Panc1 (cell line): ENCODE results near the gene IREB2. TPM values are rescaled to one million over a fixed set of nuclear protein-coding genes. Genes with fewer than 3 reads are reported as not detected.

ENCODE experiments used
- ATAC-seq: fragments of 200-7000 bp; cut with Tn5 transposase; 2 replicates; pipeline ENCODE4 v1.9.1; 2020; ENCODE audit warnings: mild to moderate bottlenecking, moderate library complexity
- BruUV-seq: library from RNA; stranded (reverse); fragments of 400-500 nt; replicated peaks from 2 replicates; lab custom pipeline; 2021; lab: Mats Ljungman, UMichigan
- CTCF ChIA-PET: fragments of 300-600 bp; sonication (Branson Sonifier 250); formaldehyde crosslinking; loops from one replicate; lab custom pipeline; 2022; ENCODE audit warnings: antibody characterized with exemption; lab: Charles Lee
- POLR2A ChIA-PET: fragments of 300-600 bp; sonication (Branson Sonifier 250); formaldehyde crosslinking; loops from one replicate; lab custom pipeline; 2022; ENCODE audit warnings: antibody characterized with exemption; lab: Charles Lee
- DNase-seq: peaks from one replicate; pipeline ENCODE4 v3.0.0-alpha.2; 2010; ENCODE audit warnings: low read depth, low spot score
- H3K27ac ChIP-seq: 2 replicates; pipeline ENCODE4 v1.5.1; 2011; ENCODE audit warnings: mild to moderate bottlenecking, low read length, inconsistent platforms
- H3K27me3 ChIP-seq: fragments of 200-500 bp; sonication (Bioruptor generic); 2 replicates; pipeline ENCODE4 v1.6.0; 2014; ENCODE audit warnings: low read length, inconsistent platforms; ENCODE audit not compliant: control insufficient read depth, insufficient read depth
- H3K36me3 ChIP-seq: fragments of 200-500 bp; sonication (Bioruptor generic); 2 replicates; pipeline ENCODE4 v1.5.1; 2014; ENCODE audit warnings: inconsistent platforms, mild to moderate bottlenecking, low read length, moderate library complexity; ENCODE audit not compliant: control insufficient read depth, insufficient read depth
- H3K4me1 ChIP-seq: 2 replicates; pipeline ENCODE4 v1.5.1; 2011; ENCODE audit warnings: inconsistent platforms, mild to moderate bottlenecking, low read length, moderate library complexity; ENCODE audit not compliant: control insufficient read depth, insufficient read depth
- H3K4me3 ChIP-seq, 2 experiments: 2 replicates each; pipeline ENCODE4 v1.5.1; 2011 to 2012; ENCODE audit warnings: low read depth in 2 of 2, low read length in 2 of 2, mild to moderate bottlenecking in 2 of 2, inconsistent platforms in 1 of 2, moderate library complexity in 1 of 2
- H3K9me3 ChIP-seq: fragments of 200-500 bp; sonication (Bioruptor generic); 2 replicates; pipeline ENCODE4 v1.5.1; 2014; ENCODE audit warnings: low read depth, mild to moderate bottlenecking, inconsistent platforms, low read length, moderate library complexity; ENCODE audit not compliant: control insufficient read depth, insufficient read depth
- POLR2AphosphoS5 ChIP-seq: IDR thresholded peaks from 2 replicates; pipeline ENCODE4 v1.6.1; 2012; ENCODE audit warnings: mild to moderate bottlenecking, low read depth, low read length, moderate library complexity
- SIN3A ChIP-seq: IDR thresholded peaks from 2 replicates; pipeline ENCODE4 v1.6.1; 2012; ENCODE audit warnings: low read depth, mild to moderate bottlenecking, low read length, moderate library complexity, borderline replicate concordance; ENCODE audit not compliant: insufficient read depth
- TCF7L2 ChIP-seq: IDR thresholded peaks from 2 replicates; pipeline ENCODE4 v1.6.1; 2011; ENCODE audit warnings: mild to moderate bottlenecking, low read depth, low read length, inconsistent platforms
- in situ Hi-C: cut with HindIII; loops from 2 replicates; pipeline ENCODE4 v1.10.0; 2016; ENCODE audit warnings: low sequenced_read_pairs, low pct_unique_long_range_greater_than_20kb
- intact Hi-C: fragments of 100-400 bp; cut with micrococcal nuclease; formaldehyde crosslinking; loops from one replicate; pipeline ENCODE4 v1.10.0; 2022; ENCODE audit not compliant: unreplicated experiment
- total RNA-seq: library from RNA; stranded (reverse); gene quantifications from one replicate; pipeline ENCODE4 v1.2.1, GENCODE V29; 2021; ENCODE audit not compliant: unreplicated experiment
- TF ChIP-seq, protein P1 (sequence below): fragments of 450-650 bp; IDR thresholded peaks from 2 replicates; pipeline ENCODE4 v1.5.1; 2017; ENCODE audit warnings: mild to moderate bottlenecking
- TF ChIP-seq, protein P2 (sequence below), 2 experiments: IDR thresholded peaks; 2 replicates each; pipeline ENCODE4 v1.6.1; 2011 to 2012; ENCODE audit warnings: low read depth in 2 of 2, control low read depth in 1 of 2, low read length in 1 of 2, mild to moderate bottlenecking in 1 of 2, moderate library complexity in 1 of 2; ENCODE audit not compliant: insufficient read depth in 1 of 2

The IREB2 gene
- total RNA-seq, 1 experiment from 2014 or later: 71.7 TPM

DNA sequence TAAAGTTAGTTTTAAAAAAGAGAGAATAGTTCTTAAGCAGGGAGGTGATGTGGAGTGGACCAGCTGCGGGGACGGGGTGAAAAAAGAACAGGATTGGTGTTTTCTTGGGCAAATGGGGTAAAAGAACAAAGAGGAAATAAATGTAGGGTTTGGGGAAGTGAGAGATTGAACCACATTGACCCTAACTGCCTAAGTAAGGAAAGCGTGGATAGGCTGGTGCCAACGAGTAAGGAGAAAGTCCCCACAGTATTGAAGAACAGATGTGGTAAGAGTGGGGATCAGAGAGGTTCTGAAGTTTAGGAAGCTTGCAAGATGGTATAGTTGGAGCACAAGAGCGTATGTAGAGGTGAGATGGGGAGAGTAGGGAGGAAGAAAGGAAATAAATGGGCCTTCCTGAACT lies 17.0 kb downstream of the IREB2 start:
- intact Hi-C loops (no loop called here), in situ Hi-C loops (no loop called here)
- H3K4me1 ChIP-seq: peaks cover 77% of the 10 kb centered on the region
- TF ChIP-seq SIN3A: no peak
- no peak for TF ChIP-seq TCF7L2
- TF ChIP-seq, protein P1, sequence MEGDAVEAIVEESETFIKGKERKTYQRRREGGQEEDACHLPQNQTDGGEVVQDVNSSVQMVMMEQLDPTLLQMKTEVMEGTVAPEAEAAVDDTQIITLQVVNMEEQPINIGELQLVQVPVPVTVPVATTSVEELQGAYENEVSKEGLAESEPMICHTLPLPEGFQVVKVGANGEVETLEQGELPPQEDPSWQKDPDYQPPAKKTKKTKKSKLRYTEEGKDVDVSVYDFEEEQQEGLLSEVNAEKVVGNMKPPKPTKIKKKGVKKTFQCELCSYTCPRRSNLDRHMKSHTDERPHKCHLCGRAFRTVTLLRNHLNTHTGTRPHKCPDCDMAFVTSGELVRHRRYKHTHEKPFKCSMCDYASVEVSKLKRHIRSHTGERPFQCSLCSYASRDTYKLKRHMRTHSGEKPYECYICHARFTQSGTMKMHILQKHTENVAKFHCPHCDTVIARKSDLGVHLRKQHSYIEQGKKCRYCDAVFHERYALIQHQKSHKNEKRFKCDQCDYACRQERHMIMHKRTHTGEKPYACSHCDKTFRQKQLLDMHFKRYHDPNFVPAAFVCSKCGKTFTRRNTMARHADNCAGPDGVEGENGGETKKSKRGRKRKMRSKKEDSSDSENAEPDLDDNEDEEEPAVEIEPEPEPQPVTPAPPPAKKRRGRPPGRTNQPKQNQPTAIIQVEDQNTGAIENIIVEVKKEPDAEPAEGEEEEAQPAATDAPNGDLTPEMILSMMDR: no peak
- TF ChIP-seq POLR2AphosphoS5: no peak
- TF ChIP-seq, protein P2, sequence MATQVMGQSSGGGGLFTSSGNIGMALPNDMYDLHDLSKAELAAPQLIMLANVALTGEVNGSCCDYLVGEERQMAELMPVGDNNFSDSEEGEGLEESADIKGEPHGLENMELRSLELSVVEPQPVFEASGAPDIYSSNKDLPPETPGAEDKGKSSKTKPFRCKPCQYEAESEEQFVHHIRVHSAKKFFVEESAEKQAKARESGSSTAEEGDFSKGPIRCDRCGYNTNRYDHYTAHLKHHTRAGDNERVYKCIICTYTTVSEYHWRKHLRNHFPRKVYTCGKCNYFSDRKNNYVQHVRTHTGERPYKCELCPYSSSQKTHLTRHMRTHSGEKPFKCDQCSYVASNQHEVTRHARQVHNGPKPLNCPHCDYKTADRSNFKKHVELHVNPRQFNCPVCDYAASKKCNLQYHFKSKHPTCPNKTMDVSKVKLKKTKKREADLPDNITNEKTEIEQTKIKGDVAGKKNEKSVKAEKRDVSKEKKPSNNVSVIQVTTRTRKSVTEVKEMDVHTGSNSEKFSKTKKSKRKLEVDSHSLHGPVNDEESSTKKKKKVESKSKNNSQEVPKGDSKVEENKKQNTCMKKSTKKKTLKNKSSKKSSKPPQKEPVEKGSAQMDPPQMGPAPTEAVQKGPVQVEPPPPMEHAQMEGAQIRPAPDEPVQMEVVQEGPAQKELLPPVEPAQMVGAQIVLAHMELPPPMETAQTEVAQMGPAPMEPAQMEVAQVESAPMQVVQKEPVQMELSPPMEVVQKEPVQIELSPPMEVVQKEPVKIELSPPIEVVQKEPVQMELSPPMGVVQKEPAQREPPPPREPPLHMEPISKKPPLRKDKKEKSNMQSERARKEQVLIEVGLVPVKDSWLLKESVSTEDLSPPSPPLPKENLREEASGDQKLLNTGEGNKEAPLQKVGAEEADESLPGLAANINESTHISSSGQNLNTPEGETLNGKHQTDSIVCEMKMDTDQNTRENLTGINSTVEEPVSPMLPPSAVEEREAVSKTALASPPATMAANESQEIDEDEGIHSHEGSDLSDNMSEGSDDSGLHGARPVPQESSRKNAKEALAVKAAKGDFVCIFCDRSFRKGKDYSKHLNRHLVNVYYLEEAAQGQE (IDR thresholded peaks at IDR 0.05; ENCODE audit: insufficient read depth in 1 of 2, low read depth in 2 of 2, low read length in 1 of 2): no peak
- POLR2A ChIA-PET: no interaction called here
- no peaks in the 10 kb centered on the region for H3K27me3 ChIP-seq
- no peaks in the 10 kb centered on the region for H3K36me3 ChIP-seq
- no peak for ATAC-seq
- DNase-seq: no peak
- peak overlapping the region; percentile 95 for H3K27ac ChIP-seq
- no peak overlapping the region for H3K4me3 ChIP-seq
- no peaks in the 10 kb centered on the region for H3K9me3 ChIP-seq
- CTCF ChIA-PET: no interaction called here
- no TSS peak for BruUV-seq

DNA sequence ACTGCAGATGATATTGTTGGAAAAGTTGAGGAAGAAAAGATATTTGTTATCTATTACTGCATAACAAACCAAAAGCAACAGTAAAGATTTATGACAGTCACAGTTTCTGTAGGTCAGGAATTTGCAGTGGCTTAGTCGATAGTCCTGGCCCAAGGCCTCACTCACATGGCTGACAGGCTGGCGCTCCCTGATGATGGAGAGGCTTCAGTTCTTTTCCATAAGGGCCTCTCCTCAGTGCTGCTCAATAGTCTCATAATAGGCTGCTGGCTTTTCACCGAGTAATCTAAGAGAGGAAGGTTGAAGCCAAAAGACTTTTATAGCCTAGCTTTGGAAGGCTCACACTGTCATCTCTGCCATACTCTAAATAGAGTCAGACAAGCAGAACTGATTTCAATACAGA lies 17.7 kb downstream of the IREB2 start:
- Histone ChIP-seq H3K27ac (peak overlapping the region; percentile 95), H3K4me3 (no peak overlapping the region), H3K27me3 (no peaks in the 10 kb centered on the region), H3K36me3 (no peaks in the 10 kb centered on the region; the same call in 1 of the 2 replicates), H3K9me3 (no peaks in the 10 kb centered on the region), H3K4me1 (peaks cover 76% of the 10 kb centered on the region)
- CTCF ChIA-PET: interaction anchor here (0.6 kb wide), 1 partner anchor 307 kb away, joined by 3 read pairs; the partner anchor contains the start of gene IDH3A
- ATAC-seq: peak; percentile 86
- DNase-seq: no peak
- in situ Hi-C loops: no loop called here
- POLR2A ChIA-PET: interaction anchor here (0.6 kb wide), 1 partner anchor 54 kb away, joined by 3 read pairs; no protein-coding TSS in a partner anchor
- intact Hi-C loops: no loop called here
- BruUV-seq: no TSS peak
- peak; percentile 78 for TF ChIP-seq TCF7L2
- TF ChIP-seq, protein P1: no peak
- TF ChIP-seq POLR2AphosphoS5: no peak
